ENCODE measurements around the gene CHD3.
A peak's percentile ranks its signal among the peaks of the same experiment; 100 is the strongest.

Gene CHD3

GRCh38 chr17:7889166-7889955 is 772 bp downstream of the CHD3 start:
- no peak overlapping the region for H3K4me3 ChIP-seq (replicated peaks; ENCODE audit: insufficient read depth, low read length)
- no peak overlapping the region for H3K27ac ChIP-seq (replicated peaks)
- peak; percentile 44; the same call in 1 of the 2 replicates for TF ChIP-seq POLR2AphosphoS5 (IDR thresholded peaks at IDR 0.05; ENCODE audit: low read depth)
- TF ChIP-seq, protein P1, sequence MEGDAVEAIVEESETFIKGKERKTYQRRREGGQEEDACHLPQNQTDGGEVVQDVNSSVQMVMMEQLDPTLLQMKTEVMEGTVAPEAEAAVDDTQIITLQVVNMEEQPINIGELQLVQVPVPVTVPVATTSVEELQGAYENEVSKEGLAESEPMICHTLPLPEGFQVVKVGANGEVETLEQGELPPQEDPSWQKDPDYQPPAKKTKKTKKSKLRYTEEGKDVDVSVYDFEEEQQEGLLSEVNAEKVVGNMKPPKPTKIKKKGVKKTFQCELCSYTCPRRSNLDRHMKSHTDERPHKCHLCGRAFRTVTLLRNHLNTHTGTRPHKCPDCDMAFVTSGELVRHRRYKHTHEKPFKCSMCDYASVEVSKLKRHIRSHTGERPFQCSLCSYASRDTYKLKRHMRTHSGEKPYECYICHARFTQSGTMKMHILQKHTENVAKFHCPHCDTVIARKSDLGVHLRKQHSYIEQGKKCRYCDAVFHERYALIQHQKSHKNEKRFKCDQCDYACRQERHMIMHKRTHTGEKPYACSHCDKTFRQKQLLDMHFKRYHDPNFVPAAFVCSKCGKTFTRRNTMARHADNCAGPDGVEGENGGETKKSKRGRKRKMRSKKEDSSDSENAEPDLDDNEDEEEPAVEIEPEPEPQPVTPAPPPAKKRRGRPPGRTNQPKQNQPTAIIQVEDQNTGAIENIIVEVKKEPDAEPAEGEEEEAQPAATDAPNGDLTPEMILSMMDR (IDR thresholded peaks at IDR 0.05; ENCODE audit: insufficient read depth, low read length), result no peak
- no peaks in the 10 kb centered on the region for H3K27me3 ChIP-seq (ENCODE audit: insufficient read depth, poor library complexity, severe bottlenecking)
- peak in 1 of 2 experiments; percentile 81 for DNase-seq (ENCODE audit: low read depth in 1 of 2, low spot score in 1 of 2)

- TF ChIP-seq SPI1 (IDR thresholded peaks at IDR 0.05; ENCODE audit: borderline replicate concordance, low read depth) (no peak), POLR2AphosphoS5 (IDR thresholded peaks at IDR 0.05; ENCODE audit: low read depth) (no peak), GABPA (IDR thresholded peaks at IDR 0.05; ENCODE audit: low read depth) (no peak)
Observed at GRCh38 chr17:7893187-7893880, 4.7 kb downstream of the CHD3 start.

DNA sequence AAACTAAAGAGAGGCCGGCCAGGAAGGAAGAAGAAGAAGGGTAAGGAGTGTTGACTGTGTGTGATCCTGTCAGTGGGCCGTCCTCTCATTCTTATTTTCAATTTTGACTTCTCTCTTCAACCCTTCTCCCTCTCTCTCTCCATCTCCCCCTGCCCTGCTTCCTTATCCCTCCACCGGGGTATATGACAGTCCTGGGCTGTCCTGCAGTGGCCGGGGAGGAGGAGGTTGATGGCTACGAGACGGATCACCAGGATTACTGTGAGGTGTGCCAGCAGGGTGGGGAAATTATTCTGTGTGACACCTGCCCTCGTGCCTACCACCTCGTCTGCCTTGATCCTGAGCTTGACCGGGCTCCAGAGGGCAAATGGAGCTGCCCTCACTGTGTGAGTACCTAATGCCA is 5.6 kb downstream of the CHD3 start:
- TF ChIP-seq, protein P2, sequence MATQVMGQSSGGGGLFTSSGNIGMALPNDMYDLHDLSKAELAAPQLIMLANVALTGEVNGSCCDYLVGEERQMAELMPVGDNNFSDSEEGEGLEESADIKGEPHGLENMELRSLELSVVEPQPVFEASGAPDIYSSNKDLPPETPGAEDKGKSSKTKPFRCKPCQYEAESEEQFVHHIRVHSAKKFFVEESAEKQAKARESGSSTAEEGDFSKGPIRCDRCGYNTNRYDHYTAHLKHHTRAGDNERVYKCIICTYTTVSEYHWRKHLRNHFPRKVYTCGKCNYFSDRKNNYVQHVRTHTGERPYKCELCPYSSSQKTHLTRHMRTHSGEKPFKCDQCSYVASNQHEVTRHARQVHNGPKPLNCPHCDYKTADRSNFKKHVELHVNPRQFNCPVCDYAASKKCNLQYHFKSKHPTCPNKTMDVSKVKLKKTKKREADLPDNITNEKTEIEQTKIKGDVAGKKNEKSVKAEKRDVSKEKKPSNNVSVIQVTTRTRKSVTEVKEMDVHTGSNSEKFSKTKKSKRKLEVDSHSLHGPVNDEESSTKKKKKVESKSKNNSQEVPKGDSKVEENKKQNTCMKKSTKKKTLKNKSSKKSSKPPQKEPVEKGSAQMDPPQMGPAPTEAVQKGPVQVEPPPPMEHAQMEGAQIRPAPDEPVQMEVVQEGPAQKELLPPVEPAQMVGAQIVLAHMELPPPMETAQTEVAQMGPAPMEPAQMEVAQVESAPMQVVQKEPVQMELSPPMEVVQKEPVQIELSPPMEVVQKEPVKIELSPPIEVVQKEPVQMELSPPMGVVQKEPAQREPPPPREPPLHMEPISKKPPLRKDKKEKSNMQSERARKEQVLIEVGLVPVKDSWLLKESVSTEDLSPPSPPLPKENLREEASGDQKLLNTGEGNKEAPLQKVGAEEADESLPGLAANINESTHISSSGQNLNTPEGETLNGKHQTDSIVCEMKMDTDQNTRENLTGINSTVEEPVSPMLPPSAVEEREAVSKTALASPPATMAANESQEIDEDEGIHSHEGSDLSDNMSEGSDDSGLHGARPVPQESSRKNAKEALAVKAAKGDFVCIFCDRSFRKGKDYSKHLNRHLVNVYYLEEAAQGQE (IDR thresholded peaks at IDR 0.05; ENCODE audit: insufficient replicate concordance, low read depth), result no peak
- TF ChIP-seq POLR2AphosphoS5 (IDR thresholded peaks at IDR 0.05; ENCODE audit: low read depth) (no peak), SPI1 (IDR thresholded peaks at IDR 0.05; ENCODE audit: borderline replicate concordance, low read depth) (no peak)
- TF ChIP-seq, protein P1 (IDR thresholded peaks at IDR 0.05; ENCODE audit: insufficient read depth, low read length), result no peak
- no peaks in the 10 kb centered on the region for H3K27me3 ChIP-seq (ENCODE audit: insufficient read depth, poor library complexity, severe bottlenecking)
- no peak overlapping the region for H3K4me3 ChIP-seq (replicated peaks; ENCODE audit: insufficient read depth, low read length)
- H3K27ac ChIP-seq (replicated peaks), result no peak overlapping the region
- no peak for DNase-seq (ENCODE audit: low read depth in 1 of 2, low spot score in 1 of 2)

More at GRCh38 chr17:7893187-7893880, 4.7 kb downstream of the CHD3 start:
- no peaks in the 10 kb centered on the region for H3K27me3 ChIP-seq (ENCODE audit: insufficient read depth, poor library complexity, severe bottlenecking)
- DNase-seq (ENCODE audit: low read depth in 1 of 2, low spot score in 1 of 2), result no peak
- H3K4me3 ChIP-seq (replicated peaks; ENCODE audit: insufficient read depth, low read length), result no peak overlapping the region
- H3K27ac ChIP-seq (replicated peaks), result no peak overlapping the region

DNA sequence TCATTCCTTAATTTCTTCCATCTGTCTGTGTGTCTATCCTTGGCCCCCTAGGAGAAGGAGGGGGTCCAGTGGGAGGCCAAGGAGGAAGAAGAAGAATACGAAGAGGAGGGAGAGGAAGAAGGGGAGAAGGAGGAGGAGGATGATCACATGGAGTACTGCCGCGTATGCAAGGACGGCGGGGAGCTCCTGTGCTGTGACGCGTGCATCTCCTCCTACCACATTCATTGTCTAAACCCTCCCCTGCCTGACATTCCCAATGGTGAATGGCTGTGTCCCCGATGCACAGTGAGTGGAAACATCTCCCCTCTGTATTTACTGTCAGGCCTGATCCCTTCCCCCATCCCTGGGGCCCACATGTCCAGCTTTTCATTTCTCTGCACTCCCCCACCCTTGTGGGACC is 6.3 kb downstream of the CHD3 start:
- Histone ChIP-seq H3K27ac (replicated peaks) (no peak overlapping the region), H3K27me3 (ENCODE audit: insufficient read depth, poor library complexity, severe bottlenecking) (no peaks in the 10 kb centered on the region), H3K4me3 (replicated peaks; ENCODE audit: insufficient read depth, low read length) (no peak overlapping the region)
- TF ChIP-seq, protein P2 (IDR thresholded peaks at IDR 0.05; ENCODE audit: insufficient replicate concordance, low read depth), result no peak
- TF ChIP-seq, protein P1 (IDR thresholded peaks at IDR 0.05; ENCODE audit: insufficient read depth, low read length), result no peak
- TF ChIP-seq GABPA (IDR thresholded peaks at IDR 0.05; ENCODE audit: low read depth) (no peak), SPI1 (IDR thresholded peaks at IDR 0.05; ENCODE audit: borderline replicate concordance, low read depth) (no peak), POLR2AphosphoS5 (IDR thresholded peaks at IDR 0.05; ENCODE audit: low read depth) (no peak)
- DNase-seq (ENCODE audit: low read depth in 1 of 2, low spot score in 1 of 2), result no peak

Measured in HL-60 (cell line).